Tibial nerve (tissue), 3 donors: ENCODE measurements around the gene CD79A.

Experiments used
- CTCF ChIP-seq, 5 experiments: fragments of 200-600 bp in 3 of 5; fragments of 450-650 bp in 2 of 5; sonication (generic) in 3 of 5; IDR thresholded peaks; one replicate each; pipeline ENCODE4 v1.5.1; 2016 to 2019; ENCODE audit warnings: antibody characterized with exemption in 5 of 5, mild to moderate bottlenecking in 3 of 5, moderate library complexity in 2 of 5
- POLR2A ChIP-seq, 2 donors: fragments of 450-650 bp; IDR thresholded peaks; one replicate each; pipeline ENCODE4 v1.6.1; 2017; ENCODE audit warnings: antibody characterized with exemption in 2 of 2, mild to moderate bottlenecking in 2 of 2, moderate library complexity in 2 of 2

GRCh38 chr19:41871573-41872383, 5.3 kb upstream of the CD79A start:
- TF ChIP-seq POLR2A (IDR thresholded peaks at IDR 0.05) (no peak), CTCF (IDR thresholded peaks at IDR 0.05) (no peak)
